Osteoblast (primary cell): Measurements from ENCODE around the gene HMOX1. TPM values are rescaled to one million over a fixed set of nuclear protein-coding genes. Genes with fewer than 3 reads are reported as not detected.
A peak's percentile ranks its signal among the peaks of the same experiment; 100 is the strongest.
"Not testable (repeated sequence)": the region's sequence is repeated elsewhere in the genome, so short reads cannot be mapped to it uniquely, and the experiment has no call there.

Experiments
- DNase-seq: peaks from one replicate; pipeline ENCODE4 v3.0.0; 2011; ENCODE audit warnings: low spot score, mixed read lengths; ENCODE audit not compliant: insufficient read length; ENCODE audit errors: missing footprints
- H2AFZ ChIP-seq: 2 replicates; pipeline ENCODE4 v1.6.0; 2011; ENCODE audit warnings: mild to moderate bottlenecking, low read length
- H3K27ac ChIP-seq: 2 replicates; pipeline ENCODE4 v1.5.1; 2011; ENCODE audit warnings: mild to moderate bottlenecking, low read depth, low read length, moderate library complexity
- H3K27me3 ChIP-seq: 2 replicates; pipeline ENCODE4 v1.6.0; 2012; ENCODE audit warnings: mild to moderate bottlenecking, control low read depth, inconsistent platforms, low read length, moderate library complexity; ENCODE audit not compliant: insufficient read depth
- H3K36me3 ChIP-seq: 2 replicates; pipeline ENCODE4 v1.5.1; 2011; ENCODE audit warnings: mild to moderate bottlenecking, low read length, control low read depth, moderate library complexity; ENCODE audit not compliant: insufficient read depth
- H3K4me1 ChIP-seq: 2 replicates; pipeline ENCODE4 v1.5.1; 2011; ENCODE audit warnings: mild to moderate bottlenecking, low read length, control low read depth, moderate library complexity; ENCODE audit not compliant: insufficient read depth
- H3K4me2 ChIP-seq: 2 replicates; pipeline ENCODE4 v1.6.0; 2011; ENCODE audit warnings: mild to moderate bottlenecking, low read length; ENCODE audit not compliant: insufficient read depth
- H3K4me3 ChIP-seq: fragments of 200-600 bp; sonication (generic); 3 replicates; pipeline ENCODE4 v1.5.1; 2012; ENCODE audit warnings: mild to moderate bottlenecking, low read length, inconsistent platforms; ENCODE audit not compliant: insufficient read depth
- H3K79me2 ChIP-seq: 2 replicates; pipeline ENCODE4 v1.6.0; 2012; ENCODE audit warnings: mild to moderate bottlenecking, low read length, control low read depth, inconsistent platforms; ENCODE audit not compliant: insufficient read depth
- H3K9me3 ChIP-seq: 2 replicates; pipeline ENCODE4 v1.5.1; 2011; ENCODE audit warnings: low read depth, low read length, control low read depth
- H4K20me1 ChIP-seq: 2 replicates; pipeline ENCODE4 v1.6.0; 2012; ENCODE audit warnings: mild to moderate bottlenecking, low read length, control low read depth; ENCODE audit not compliant: insufficient read depth
- CTCF ChIP-seq: IDR thresholded peaks from 2 replicates; pipeline ENCODE4 v1.5.1; 2011; ENCODE audit warnings: mild to moderate bottlenecking, low read depth, low read length, moderate library complexity; ENCODE audit errors: extremely low read depth
- total RNA-seq: library from RNA; depleted of rRNA; stranded (reverse); fragments of >200 nt; gene quantifications from 2 replicates; pipeline ENCODE4 v1.2.3, GENCODE V29; 2012

The HMOX1 gene
- total RNA-seq, 1 donor: 475 TPM

- Histone ChIP-seq H3K4me1 (peaks cover 12% of the 10 kb centered on the region), H4K20me1 (no peaks in the 10 kb centered on the region), H3K79me2 (no peaks in the 10 kb centered on the region), H3K27me3 (no peaks in the 10 kb centered on the region), H3K27ac (no peak overlapping the region), H3K9me3 (no peaks in the 10 kb centered on the region), H3K4me3 (no peak overlapping the region), H3K4me2 (no peak overlapping the region), H3K36me3 (peaks cover 34% of the 10 kb centered on the region), H2AFZ (no peak overlapping the region)
- no peak for TF ChIP-seq CTCF
- no peak for DNase-seq
These were observed 14.1 kb downstream of the HMOX1 start for GRCh38 chr22:35394810-35395563.

- not testable (repeated sequence) for H3K9me3 ChIP-seq, H3K4me3 ChIP-seq, H4K20me1 ChIP-seq, DNase-seq, H3K27me3 ChIP-seq, H3K4me2 ChIP-seq, H3K79me2 ChIP-seq, H2AFZ ChIP-seq, H3K27ac ChIP-seq
- Histone ChIP-seq H3K4me1 (peaks cover 19% of the 10 kb centered on the region), H3K36me3 (peaks cover 24% of the 10 kb centered on the region)
These were observed 15.7 kb downstream of the HMOX1 start for GRCh38 chr22:35396622-35397021.

GRCh38 chr22:35397095-35397904 lies 16.4 kb downstream of the HMOX1 start:
- Histone ChIP-seq H2AFZ (peak overlapping the region; percentile 51), H4K20me1 (no peaks in the 10 kb centered on the region), H3K27ac (no peak overlapping the region), H3K27me3 (no peaks in the 10 kb centered on the region), H3K79me2 (peaks cover 5% of the 10 kb centered on the region), H3K4me1 (peaks cover 19% of the 10 kb centered on the region), H3K4me2 (no peak overlapping the region), H3K9me3 (no peaks in the 10 kb centered on the region), H3K36me3 (peaks cover 17% of the 10 kb centered on the region), H3K4me3 (no peak overlapping the region)
- no peak for DNase-seq
- no peak for TF ChIP-seq CTCF

- H2AFZ ChIP-seq: no peak overlapping the region
- TF ChIP-seq CTCF: no peak
These were observed 17.7 kb downstream of the HMOX1 start for GRCh38 chr22:35398591-35398973.

More at GRCh38 chr22:35398591-35398973, 17.7 kb downstream of the HMOX1 start:
- Histone ChIP-seq H4K20me1 (no peaks in the 10 kb centered on the region), H3K36me3 (peaks cover 20% of the 10 kb centered on the region), H3K79me2 (peaks cover 5% of the 10 kb centered on the region), H3K4me1 (peaks cover 16% of the 10 kb centered on the region), H3K4me3 (no peak overlapping the region), H3K9me3 (no peaks in the 10 kb centered on the region), H3K27me3 (no peaks in the 10 kb centered on the region), H3K4me2 (no peak overlapping the region), H3K27ac (no peak overlapping the region)
- DNase-seq: no peak
